Caco-2 (cell line): ENCODE data around the gene ZBTB17. TPM values are rescaled to one million over a fixed set of nuclear protein-coding genes. Genes with fewer than 3 reads are reported as not detected.

Experiments
- BruUV-seq: library from RNA; stranded (reverse); fragments of 400-500 nt; replicated peaks from 2 replicates; lab custom pipeline; 2021; lab: Mats Ljungman, UMichigan
- CTCF ChIA-PET: fragments of 300-600 bp; sonication (Branson Sonifier 250); formaldehyde crosslinking; loops from one replicate; lab custom pipeline; 2022; ENCODE audit warnings: antibody characterized with exemption; lab: Charles Lee
- POLR2A ChIA-PET: fragments of 300-600 bp; sonication (Branson Sonifier 250); formaldehyde crosslinking; loops from one replicate; lab custom pipeline; 2022; ENCODE audit warnings: antibody characterized with exemption; lab: Charles Lee
- DNase-seq, 2 experiments: peaks; one replicate each; pipeline versions ENCODE4 v3.0.0 to v3.0.0-alpha.2; 2020 to 2022
- H3K27me3 ChIP-seq: replicated peaks from 2 replicates; pipeline ENCODE4 v1.6.0; 2011; ENCODE audit warnings: low read length; ENCODE audit not compliant: control insufficient read depth, insufficient read depth
- H3K36me3 ChIP-seq: 2 replicates; pipeline ENCODE4 v1.5.1; 2011; ENCODE audit warnings: low read length; ENCODE audit not compliant: control insufficient read depth, insufficient read depth
- H3K4me1 ChIP-seq: fragments of 250-450 bp; sonication (Bioruptor Pico); 2 replicates; pipeline ENCODE4 v1.5.1; 2020; ENCODE audit warnings: mild to moderate bottlenecking
- H3K4me3 ChIP-seq: 2 replicates; pipeline ENCODE4 v1.5.1; 2011; ENCODE audit warnings: low read depth, mild to moderate bottlenecking, control low read depth, low read length
- H3K9me3 ChIP-seq: fragments of 250-450 bp; sonication (Bioruptor Pico); 2 replicates; pipeline ENCODE4 v1.5.1; 2020; ENCODE audit warnings: mild to moderate bottlenecking, moderate library complexity
- H3K27ac Mint-ChIP-seq: one replicate; pipeline ENCODE4 v1.8.0; 2022; ENCODE audit warnings: mixed read lengths; ENCODE audit not compliant: unreplicated experiment
- H3K27me3 Mint-ChIP-seq: one replicate; pipeline ENCODE4 v1.8.0; 2022; ENCODE audit warnings: mixed read lengths; ENCODE audit not compliant: insufficient read depth, unreplicated experiment
- H3K36me3 Mint-ChIP-seq: one replicate; pipeline ENCODE4 v1.8.0; 2022; ENCODE audit warnings: mild to moderate bottlenecking, mixed read lengths; ENCODE audit not compliant: insufficient read depth, unreplicated experiment
- H3K4me1 Mint-ChIP-seq: one replicate; pipeline ENCODE4 v1.8.0; 2022; ENCODE audit warnings: low read depth, mixed read lengths; ENCODE audit not compliant: unreplicated experiment
- H3K4me3 Mint-ChIP-seq: one replicate; pipeline ENCODE4 v1.8.0; 2022; ENCODE audit warnings: mild to moderate bottlenecking, moderate library complexity, mixed read lengths; ENCODE audit not compliant: unreplicated experiment
- H3K9me3 Mint-ChIP-seq: one replicate; pipeline ENCODE4 v1.8.0; 2022; ENCODE audit warnings: mixed read lengths; ENCODE audit not compliant: unreplicated experiment
- intact Hi-C: fragments of 100-400 bp; cut with micrococcal nuclease; formaldehyde crosslinking; loops from one replicate; pipeline ENCODE4 v1.10.0; 2022; ENCODE audit not compliant: unreplicated experiment
- total RNA-seq: library from RNA; stranded (reverse); gene quantifications from 2 replicates; pipeline ENCODE4 v1.2.3, GENCODE V29; 2022
- TF ChIP-seq, protein P1 (sequence below), 2 experiments: fragments of 200-600 bp in 1 of 2; IDR thresholded peaks; 1 replicate in 1 of 2; 2 replicates in 1 of 2; pipeline versions ENCODE4 v1.5.1 to v1.8.0; 2011 to 2022; ENCODE audit warnings: antibody characterized with exemption in 1 of 2, control low read depth in 1 of 2, inconsistent platforms in 1 of 2, low read depth in 1 of 2, low read length in 1 of 2, mild to moderate bottlenecking in 1 of 2, moderate library complexity in 1 of 2; ENCODE audit not compliant: insufficient read depth in 1 of 2, severe bottlenecking in 1 of 2, unreplicated experiment in 1 of 2

The ZBTB17 gene
- total RNA-seq, 1 experiment from 2014 or later: 23.5 TPM

DNA sequence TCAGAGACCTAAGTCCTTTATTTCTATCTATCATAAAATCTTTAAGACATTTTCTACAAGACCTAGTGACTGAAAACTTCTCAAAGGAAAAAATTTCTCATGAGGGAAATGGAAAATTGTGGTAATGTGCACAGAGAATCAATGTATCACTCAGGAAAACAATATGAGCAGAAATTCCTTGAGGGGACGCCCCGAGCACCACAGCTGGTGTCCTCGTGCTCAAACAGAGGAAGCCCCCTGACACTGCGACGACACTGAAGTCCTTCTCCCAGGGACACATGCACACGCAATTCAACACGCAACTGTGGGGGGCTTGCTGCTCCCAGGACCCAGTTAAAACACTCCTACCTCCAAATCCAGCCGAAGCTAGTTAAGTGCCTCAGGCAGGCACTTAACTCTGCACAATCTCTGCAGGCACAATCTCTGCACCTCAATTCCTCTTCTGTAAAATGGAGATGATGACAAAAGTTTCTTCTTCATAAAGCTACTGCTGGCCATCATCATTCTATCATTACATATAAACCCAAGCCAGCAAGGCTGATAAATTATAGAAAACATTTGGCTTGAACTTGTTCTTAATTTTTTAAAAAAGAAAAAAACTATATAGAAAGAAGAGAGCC is 16.0 kb downstream of the ZBTB17 start:
- BruUV-seq: no TSS peak
- Histone ChIP-seq H3K4me1 (no peaks in the 10 kb centered on the region), H3K9me3 (no peaks in the 10 kb centered on the region), H3K4me3 (no peak overlapping the region), H3K27me3 (no peaks in the 10 kb centered on the region), H3K36me3 (no peaks in the 10 kb centered on the region)
- CTCF ChIA-PET: no interaction called here
- H3K4me3 Mint-ChIP-seq: no peak overlapping the region
- H3K9me3 Mint-ChIP-seq: no peaks in the 10 kb centered on the region
- H3K27me3 Mint-ChIP-seq: no peaks in the 10 kb centered on the region
- H3K27ac Mint-ChIP-seq: no peak overlapping the region
- peaks cover 14% of the 10 kb centered on the region for H3K36me3 Mint-ChIP-seq
- no peaks in the 10 kb centered on the region for H3K4me1 Mint-ChIP-seq
- no peak for DNase-seq
- TF ChIP-seq, protein P1, sequence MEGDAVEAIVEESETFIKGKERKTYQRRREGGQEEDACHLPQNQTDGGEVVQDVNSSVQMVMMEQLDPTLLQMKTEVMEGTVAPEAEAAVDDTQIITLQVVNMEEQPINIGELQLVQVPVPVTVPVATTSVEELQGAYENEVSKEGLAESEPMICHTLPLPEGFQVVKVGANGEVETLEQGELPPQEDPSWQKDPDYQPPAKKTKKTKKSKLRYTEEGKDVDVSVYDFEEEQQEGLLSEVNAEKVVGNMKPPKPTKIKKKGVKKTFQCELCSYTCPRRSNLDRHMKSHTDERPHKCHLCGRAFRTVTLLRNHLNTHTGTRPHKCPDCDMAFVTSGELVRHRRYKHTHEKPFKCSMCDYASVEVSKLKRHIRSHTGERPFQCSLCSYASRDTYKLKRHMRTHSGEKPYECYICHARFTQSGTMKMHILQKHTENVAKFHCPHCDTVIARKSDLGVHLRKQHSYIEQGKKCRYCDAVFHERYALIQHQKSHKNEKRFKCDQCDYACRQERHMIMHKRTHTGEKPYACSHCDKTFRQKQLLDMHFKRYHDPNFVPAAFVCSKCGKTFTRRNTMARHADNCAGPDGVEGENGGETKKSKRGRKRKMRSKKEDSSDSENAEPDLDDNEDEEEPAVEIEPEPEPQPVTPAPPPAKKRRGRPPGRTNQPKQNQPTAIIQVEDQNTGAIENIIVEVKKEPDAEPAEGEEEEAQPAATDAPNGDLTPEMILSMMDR (IDR thresholded peaks at IDR 0.05; ENCODE audit: insufficient read depth in 1 of 2, low read depth in 1 of 2, low read length in 1 of 2, severe bottlenecking in 1 of 2, unreplicated experiment in 1 of 2): no peak
- intact Hi-C loops: no loop called here
- POLR2A ChIA-PET: no interaction called here

DNA sequence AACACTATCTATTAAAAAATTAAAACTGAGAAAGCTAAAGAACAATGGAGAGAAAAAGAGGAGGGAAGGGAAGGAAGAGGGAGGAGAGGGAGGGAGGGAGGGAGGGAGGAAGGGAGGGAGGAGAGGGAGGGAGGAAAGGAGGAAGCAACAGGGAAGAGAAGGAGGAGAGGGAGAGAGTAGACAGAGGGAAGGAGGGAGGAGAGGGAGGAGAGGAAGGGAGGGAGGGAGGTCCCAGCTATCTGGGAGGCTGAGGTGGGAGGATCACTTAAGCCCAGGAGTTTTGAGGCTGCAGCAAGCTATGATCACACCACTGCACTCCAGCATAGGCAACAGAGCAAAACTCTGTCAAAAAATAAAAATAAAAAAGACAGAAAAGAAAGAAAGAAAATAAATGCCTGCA is 16.5 kb downstream of the ZBTB17 start:
- POLR2A ChIA-PET: no interaction called here

DNA sequence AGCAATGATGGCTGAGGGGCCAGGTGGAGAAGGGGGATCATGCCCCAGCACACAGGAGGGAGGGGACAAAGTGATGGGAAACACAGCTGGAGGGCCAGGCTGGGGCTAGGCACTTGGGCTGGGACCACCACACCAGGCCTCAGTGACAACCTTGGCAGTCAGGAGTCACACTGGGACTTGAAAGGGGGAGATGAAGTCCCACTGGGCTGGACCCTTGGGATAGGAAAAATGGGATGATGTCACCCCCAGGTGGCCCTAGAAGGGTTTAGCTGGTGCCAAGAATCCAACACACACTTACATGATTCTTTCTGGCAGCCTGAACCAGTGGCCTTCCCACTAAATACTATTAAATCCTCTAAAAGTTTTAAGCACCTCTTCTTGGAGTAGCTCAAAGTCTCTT is 17.1 kb downstream of the ZBTB17 start:
- H3K27ac Mint-ChIP-seq: no peak overlapping the region
- no peak overlapping the region for H3K4me3 ChIP-seq
- TF ChIP-seq, protein P1 (IDR thresholded peaks at IDR 0.05; ENCODE audit: insufficient read depth in 1 of 2, low read depth in 1 of 2, low read length in 1 of 2, severe bottlenecking in 1 of 2, unreplicated experiment in 1 of 2): no peak
- no peaks in the 10 kb centered on the region for H3K4me1 ChIP-seq
- no peaks in the 10 kb centered on the region for H3K36me3 ChIP-seq
- POLR2A ChIA-PET: no interaction called here
- no peaks in the 10 kb centered on the region for H3K4me1 Mint-ChIP-seq
- H3K27me3 Mint-ChIP-seq: no peaks in the 10 kb centered on the region
- no TSS peak for BruUV-seq
- no peak overlapping the region for H3K4me3 Mint-ChIP-seq
- H3K27me3 ChIP-seq: no peaks in the 10 kb centered on the region
- CTCF ChIA-PET: no interaction called here
- DNase-seq: no peak
- no peaks in the 10 kb centered on the region for H3K9me3 Mint-ChIP-seq
- H3K9me3 ChIP-seq: no peaks in the 10 kb centered on the region
- intact Hi-C loops: no loop called here
- peaks cover 10% of the 10 kb centered on the region for H3K36me3 Mint-ChIP-seq

More for the DNA sequence above, 16.5 kb downstream of the ZBTB17 start:
- H3K4me3 Mint-ChIP-seq: no peak overlapping the region
- intact Hi-C loops: no loop called here
- Histone ChIP-seq H3K4me1 (no peaks in the 10 kb centered on the region), H3K27me3 (no peaks in the 10 kb centered on the region), H3K4me3 (no peak overlapping the region), H3K9me3 (no peaks in the 10 kb centered on the region), H3K36me3 (no peaks in the 10 kb centered on the region)
- no TSS peak for BruUV-seq
- no peaks in the 10 kb centered on the region for H3K9me3 Mint-ChIP-seq
- no peaks in the 10 kb centered on the region for H3K4me1 Mint-ChIP-seq
- no peak overlapping the region for H3K27ac Mint-ChIP-seq
- TF ChIP-seq, protein P1 (IDR thresholded peaks at IDR 0.05; ENCODE audit: insufficient read depth in 1 of 2, low read depth in 1 of 2, low read length in 1 of 2, severe bottlenecking in 1 of 2, unreplicated experiment in 1 of 2): no peak
- CTCF ChIA-PET: no interaction called here
- peaks cover 14% of the 10 kb centered on the region for H3K36me3 Mint-ChIP-seq
- DNase-seq: no peak
- H3K27me3 Mint-ChIP-seq: no peaks in the 10 kb centered on the region
